ENCODE data around the gene GALNT2. TPM values are rescaled to one million over a fixed set of nuclear protein-coding genes. Genes with fewer than 3 reads are reported as not detected.

The GALNT2 gene
- total and polyA plus RNA-seq, 2 donors (not counting 1 experiment from before 2014, with no cell fraction given) = 19.0 to 184 TPM

DNA sequence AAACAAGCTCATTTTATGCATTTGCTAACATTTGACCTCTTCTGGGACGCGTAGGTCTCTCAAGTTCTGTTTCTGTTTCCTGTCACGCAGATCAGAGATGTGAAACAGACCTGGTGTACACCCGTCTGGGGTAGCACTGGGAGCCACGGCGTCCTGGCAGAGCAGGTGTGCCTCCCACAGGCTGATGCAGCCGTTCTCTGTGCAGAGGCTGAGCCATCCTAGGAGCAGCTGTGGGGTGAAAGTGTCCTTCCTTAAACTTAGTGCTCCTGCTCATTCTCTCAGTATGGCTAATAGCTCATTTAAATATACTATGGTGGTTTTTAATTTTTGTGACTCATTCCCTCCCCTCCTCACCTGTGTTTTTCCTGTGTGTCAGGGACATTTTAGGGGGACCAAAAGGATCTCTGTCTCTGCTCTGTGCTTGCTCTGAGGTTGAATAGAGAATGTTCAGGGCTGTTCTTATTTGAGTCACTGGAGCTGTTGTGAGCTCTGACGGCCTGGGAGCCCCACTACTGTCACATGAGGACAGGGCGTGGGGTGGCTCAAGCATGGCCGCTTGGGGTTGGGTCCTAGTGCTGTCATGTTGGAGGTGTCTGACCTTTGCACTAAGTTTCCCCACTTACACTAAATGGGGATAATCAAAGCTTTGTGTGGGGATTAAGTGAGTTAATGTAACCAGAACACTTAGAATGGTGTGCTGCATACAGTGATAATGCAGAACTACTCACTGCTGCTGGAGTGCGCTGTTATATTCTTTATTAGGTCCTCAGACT, 43.0 kb downstream of the GALNT2 start:
- ChIA-PET POLR2A (interaction anchor here (0.6 to 1.8 kb wide), 4 partner anchors 13 to 768 kb away, joined by 3 to 10 read pairs (median 4); partner anchors contain the start of gene GALNT2), CTCF (interaction anchor here (0.6 to 1.7 kb wide), 16 partner anchors 8 to 448 kb away, joined by 3 to 26 read pairs (median 4); partner anchors contain the start of gene GALNT2)
- peak; percentile 89 for ATAC-seq (ENCODE audit: low read depth)
- peaks cover 37 to 53% of the 10 kb centered on the region in 2 donors for H3K4me1 ChIP-seq (ENCODE audit: control insufficient read depth in 2 of 2, insufficient read depth in 2 of 2, low read length in 2 of 2)
- H3K36me3 ChIP-seq (replicated peaks in 1 of 2; ENCODE audit: control extremely low read depth in 1 of 2, control insufficient read depth in 1 of 2, extremely low read depth in 1 of 2, insufficient read depth in 2 of 2, low read length in 1 of 2) = peaks cover 0 to 14% of the 10 kb centered on the region in 2 experiments
- H3K9ac ChIP-seq (ENCODE audit: low read length) = no peak overlapping the region
- intact Hi-C loops (cut with micrococcal nuclease) = loop anchor here (1.0 to 5.0 kb wide), 4 partner anchors 13 to 449 kb away; no protein-coding TSS in a partner anchor
- peaks cover 86% of the 10 kb centered on the region for H3K4me1 Mint-ChIP-seq
- H4K20me1 ChIP-seq (ENCODE audit: control insufficient read depth, insufficient read depth, low read length, poor library complexity, severe bottlenecking) = peaks cover 42% of the 10 kb centered on the region
- peaks cover 0 to 3% (median 0%) of the 10 kb centered on the region in 3 donors for H3K9me3 ChIP-seq (ENCODE audit: control extremely low read depth in 1 of 3, control insufficient read depth in 2 of 3, insufficient read depth in 1 of 3, low read length in 2 of 3)
- peak overlapping the region; percentile 90 for H3K27ac Mint-ChIP-seq
- H3K4me3 Mint-ChIP-seq = peak overlapping the region; percentile 74
- no peak for TF ChIP-seq EZH2 (IDR thresholded peaks at IDR 0.05; ENCODE audit: borderline replicate concordance, insufficient read depth, low read depth, low read length, poor library complexity, severe bottlenecking)
- no peak for TF ChIP-seq CTCF (IDR thresholded peaks at IDR 0.05)
- WGBS (ENCODE audit: insufficient coverage) = 4% methylated on average over 8 of the region's 11 CpGs
- no peaks in the 10 kb centered on the region for H3K9me3 Mint-ChIP-seq (ENCODE audit: insufficient read depth)
- peak; percentile 67 for DNase-seq
- no peaks in the 10 kb centered on the region for H3K27me3 Mint-ChIP-seq
- H3K79me2 ChIP-seq (ENCODE audit: control insufficient read depth, insufficient read depth, low read length) = peaks cover 95% of the 10 kb centered on the region
- H3K27ac ChIP-seq (ENCODE audit: low read length in 2 of 2) = peak overlapping the region in 1 of 2 donors; percentile 23
- peak overlapping the region; percentile 29 for H3K4me2 ChIP-seq (replicated peaks; ENCODE audit: low read depth, low read length, poor library complexity, severe bottlenecking)
- H3K4me3 ChIP-seq (ENCODE audit: control extremely low read depth in 1 of 5, extremely low read depth in 1 of 5, insufficient read depth in 1 of 5, low read depth in 2 of 5, low read length in 4 of 5) = no peak overlapping the region
- no peaks in the 10 kb centered on the region for H3K27me3 ChIP-seq (replicated peaks in 1 of 4; ENCODE audit: control extremely low read depth in 1 of 4, control insufficient read depth in 3 of 4, insufficient read depth in 4 of 4, low read length in 3 of 4)
- peak overlapping the region; percentile 18 for H2AFZ ChIP-seq (ENCODE audit: insufficient read depth, low read depth, low read length, poor library complexity, severe bottlenecking)

GRCh38 chr1:230110971-230111370, 43.9 kb downstream of the GALNT2 start:
- Histone ChIP-seq H3K9ac (ENCODE audit: low read length) (no peak overlapping the region), H2AFZ (ENCODE audit: insufficient read depth, low read depth, low read length, poor library complexity, severe bottlenecking) (no peak overlapping the region), H3K36me3 (replicated peaks in 1 of 2; ENCODE audit: control extremely low read depth in 1 of 2, control insufficient read depth in 1 of 2, extremely low read depth in 1 of 2, insufficient read depth in 2 of 2, low read length in 1 of 2) (peaks cover 0 to 19% of the 10 kb centered on the region in 2 experiments), H4K20me1 (ENCODE audit: control insufficient read depth, insufficient read depth, low read length, poor library complexity, severe bottlenecking) (peaks cover 34% of the 10 kb centered on the region), H3K9me3 (ENCODE audit: control extremely low read depth in 1 of 3, control insufficient read depth in 2 of 3, insufficient read depth in 1 of 3, low read length in 2 of 3) (peaks cover 0 to 3% (median 0%) of the 10 kb centered on the region in 3 donors), H3K4me1 (ENCODE audit: control insufficient read depth in 2 of 2, insufficient read depth in 2 of 2, low read length in 2 of 2) (peaks cover 36 to 47% of the 10 kb centered on the region in 2 donors), H3K27me3 (replicated peaks in 1 of 4; ENCODE audit: control extremely low read depth in 1 of 4, control insufficient read depth in 3 of 4, insufficient read depth in 4 of 4, low read length in 3 of 4) (no peaks in the 10 kb centered on the region), H3K4me3 (ENCODE audit: control extremely low read depth in 1 of 5, extremely low read depth in 1 of 5, insufficient read depth in 1 of 5, low read depth in 2 of 5, low read length in 4 of 5) (no peak overlapping the region), H3K4me2 (replicated peaks; ENCODE audit: low read depth, low read length, poor library complexity, severe bottlenecking) (no peak overlapping the region), H3K27ac (ENCODE audit: low read length in 2 of 2) (no peak overlapping the region), H3K79me2 (ENCODE audit: control insufficient read depth, insufficient read depth, low read length) (peaks cover 94% of the 10 kb centered on the region)
- TF ChIP-seq EZH2 (IDR thresholded peaks at IDR 0.05; ENCODE audit: borderline replicate concordance, insufficient read depth, low read depth, low read length, poor library complexity, severe bottlenecking) (no peak), CTCF (IDR thresholded peaks at IDR 0.05) (no peak)
- WGBS (ENCODE audit: insufficient coverage) = 98% methylated on average over 8 of the region's 8 CpGs
- ChIA-PET POLR2A (interaction anchor here (1.8 kb wide), 1 partner anchor 12 kb away, joined by 10 read pairs; no protein-coding TSS in a partner anchor), CTCF (interaction anchor here (1.3 to 3.0 kb wide), 5 partner anchors 12 to 447 kb away, joined by 3 to 15 read pairs (median 7); no protein-coding TSS in a partner anchor)
- H3K27me3 Mint-ChIP-seq = no peaks in the 10 kb centered on the region
- ATAC-seq (ENCODE audit: low read depth) (no peak), DNase-seq (no peak)
- H3K27ac Mint-ChIP-seq = no peak overlapping the region
- H3K9me3 Mint-ChIP-seq (ENCODE audit: insufficient read depth) = no peaks in the 10 kb centered on the region
- H3K4me1 Mint-ChIP-seq = peaks cover 81% of the 10 kb centered on the region
- H3K4me3 Mint-ChIP-seq = no peak overlapping the region
- intact Hi-C loops (cut with micrococcal nuclease) = loop anchor here (1.0 to 5.0 kb wide), 4 partner anchors 12 to 450 kb away; no protein-coding TSS in a partner anchor
